HUDEP-2 (cell line): ENCODE measurements around the gene COLEC11.
"Not testable (repeated sequence)": the region's sequence is repeated elsewhere in the genome, so short reads cannot be mapped to it uniquely, and the experiment has no call there.

Experiments used
- DNase-seq, 76 experiments: peaks; one replicate each; lab custom pipeline; 2025; ENCODE audit not compliant: unreplicated experiment in 76 of 76; lab: John Stamatoyannopoulos, UW

The COLEC11 gene

DNA sequence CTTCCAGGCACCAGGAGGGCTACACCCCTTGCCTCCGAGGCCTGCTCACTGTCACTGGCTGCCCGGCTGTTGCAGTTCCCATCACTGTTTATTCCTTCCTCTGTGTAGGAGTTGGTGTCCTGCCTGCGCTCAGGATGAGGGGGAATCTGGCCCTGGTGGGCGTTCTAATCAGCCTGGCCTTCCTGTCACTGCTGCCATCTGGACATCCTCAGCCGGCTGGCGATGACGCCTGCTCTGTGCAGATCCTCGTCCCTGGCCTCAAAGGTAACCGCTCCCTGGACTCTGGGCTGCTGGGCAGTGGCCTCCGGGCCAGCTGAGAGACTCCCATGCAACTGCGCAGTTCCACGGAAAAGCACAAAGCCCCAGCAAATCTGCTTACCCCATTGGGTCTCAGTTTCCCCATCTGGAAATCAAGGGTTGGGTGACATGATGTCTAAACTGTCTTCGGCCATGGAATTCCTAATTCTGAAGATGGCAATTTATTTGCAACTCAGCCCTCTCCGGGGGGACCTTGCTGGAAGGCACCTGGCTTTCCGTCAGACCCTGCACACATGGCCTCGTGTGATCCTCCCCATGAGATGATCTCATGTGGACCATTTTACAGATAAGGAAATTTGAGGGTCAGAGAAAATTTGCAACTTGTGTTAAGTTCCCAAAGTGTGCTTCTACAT, 9.4 kb downstream of the COLEC11 start:
- DNase-seq = no peak

DNA sequence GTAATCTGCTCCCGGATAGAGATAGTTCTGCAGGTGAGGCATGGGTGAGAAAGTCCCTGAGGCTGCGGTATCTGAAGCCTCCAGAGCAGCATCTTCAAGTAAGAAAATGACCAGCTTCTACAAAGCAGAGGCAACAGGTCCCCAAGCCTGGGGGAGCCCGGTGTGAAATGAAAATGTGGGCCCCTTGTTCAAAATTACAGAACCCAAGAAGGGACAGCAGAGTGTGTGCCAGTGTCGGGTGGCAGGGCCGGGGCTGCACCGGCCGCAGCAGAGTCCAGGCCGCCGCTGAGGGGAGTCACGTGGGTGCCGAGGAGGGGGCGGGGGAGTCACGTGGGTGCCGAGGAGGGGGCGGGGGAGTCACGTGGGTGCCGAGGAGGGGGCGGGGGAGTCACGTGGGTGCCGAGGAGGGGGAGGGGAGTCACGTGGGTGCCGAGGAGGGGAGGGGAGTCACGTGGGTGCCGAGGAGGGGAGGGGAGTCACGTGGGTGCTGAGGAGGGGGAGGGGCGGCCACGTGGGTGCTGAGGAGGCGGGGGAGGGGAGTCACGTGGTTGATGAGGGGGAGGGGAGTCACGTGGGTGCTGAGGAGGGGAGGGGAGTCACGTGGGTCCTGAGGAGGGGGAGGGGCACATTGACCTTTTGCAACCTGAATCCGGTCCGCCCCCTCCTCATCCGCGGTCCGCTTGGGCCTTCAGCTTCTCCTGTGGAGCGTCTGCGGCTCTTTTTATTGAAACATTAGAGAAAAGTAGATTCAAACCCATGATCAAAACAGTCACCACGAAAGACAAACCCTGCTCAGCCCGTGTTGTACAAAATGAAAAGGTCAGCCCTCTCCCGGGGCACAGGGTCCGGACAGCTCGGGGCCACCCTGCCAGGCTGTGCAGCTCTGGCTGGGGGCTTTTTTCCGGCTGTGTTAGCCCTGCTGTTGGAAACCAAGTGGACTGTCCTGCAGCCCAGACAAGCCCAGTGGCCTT, 10.4 kb downstream of the COLEC11 start:
- peak in 9 of 76 experiments; percentile 5 to 38 (median 9) for DNase-seq

DNA sequence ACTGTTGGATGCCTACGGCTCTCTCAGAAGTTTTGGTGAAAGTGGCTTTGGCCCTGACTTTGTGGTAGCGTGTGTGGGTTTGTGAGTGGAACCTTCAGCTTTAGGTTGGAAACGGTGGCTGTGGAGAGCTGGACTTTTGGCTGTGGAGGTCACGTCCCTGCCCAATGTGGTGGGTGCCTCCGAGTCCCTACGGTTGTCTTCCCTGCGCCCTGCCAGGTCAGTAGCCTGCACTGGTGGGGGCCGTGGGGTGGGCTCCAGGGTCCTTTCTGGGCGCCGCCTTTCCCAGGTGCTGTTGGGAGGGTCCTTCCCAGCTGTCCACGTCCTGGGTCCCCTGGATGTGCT, 11.1 kb downstream of the COLEC11 start:
- no peak for DNase-seq

DNA sequence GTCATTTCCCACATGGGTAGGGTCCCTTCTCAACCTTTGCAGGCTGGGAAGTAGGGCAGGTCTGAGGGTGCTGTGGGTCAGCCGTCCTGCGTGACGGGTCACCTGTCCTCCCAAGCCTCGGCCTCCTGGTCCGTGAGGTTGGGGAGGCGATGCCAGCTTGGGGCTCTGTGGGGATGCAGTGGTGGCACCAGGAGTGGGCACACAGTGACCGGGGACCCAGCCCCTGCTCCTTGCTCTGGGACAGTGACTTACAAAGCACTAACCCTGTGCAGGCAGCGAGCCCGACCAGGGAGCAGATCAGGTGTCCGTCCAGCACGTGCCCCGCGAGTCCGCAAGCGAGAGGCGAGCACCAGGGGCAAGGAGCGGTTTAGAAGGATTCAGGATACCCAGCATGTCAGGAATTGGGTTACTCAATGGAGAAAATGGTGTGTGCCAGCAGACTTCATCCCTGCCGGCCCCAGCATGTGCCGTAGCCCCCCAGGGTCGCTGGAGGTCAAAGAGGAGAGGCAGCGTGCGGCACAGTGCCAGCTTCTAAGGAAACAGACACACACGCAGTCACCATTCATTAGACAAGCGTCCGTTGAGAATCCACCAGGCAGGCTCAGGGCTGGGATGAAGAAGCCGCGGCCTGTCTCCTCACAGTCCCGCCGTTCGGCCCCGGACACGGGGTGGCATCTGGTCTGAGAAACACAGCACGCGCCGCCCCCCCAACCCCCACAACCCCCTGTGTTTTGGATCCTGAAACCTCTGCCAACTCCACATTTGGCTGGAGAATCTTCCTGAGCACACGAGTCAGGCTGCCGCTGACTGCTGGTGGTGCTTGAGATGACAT, 11.7 kb downstream of the COLEC11 start:
- no peak for DNase-seq

DNA sequence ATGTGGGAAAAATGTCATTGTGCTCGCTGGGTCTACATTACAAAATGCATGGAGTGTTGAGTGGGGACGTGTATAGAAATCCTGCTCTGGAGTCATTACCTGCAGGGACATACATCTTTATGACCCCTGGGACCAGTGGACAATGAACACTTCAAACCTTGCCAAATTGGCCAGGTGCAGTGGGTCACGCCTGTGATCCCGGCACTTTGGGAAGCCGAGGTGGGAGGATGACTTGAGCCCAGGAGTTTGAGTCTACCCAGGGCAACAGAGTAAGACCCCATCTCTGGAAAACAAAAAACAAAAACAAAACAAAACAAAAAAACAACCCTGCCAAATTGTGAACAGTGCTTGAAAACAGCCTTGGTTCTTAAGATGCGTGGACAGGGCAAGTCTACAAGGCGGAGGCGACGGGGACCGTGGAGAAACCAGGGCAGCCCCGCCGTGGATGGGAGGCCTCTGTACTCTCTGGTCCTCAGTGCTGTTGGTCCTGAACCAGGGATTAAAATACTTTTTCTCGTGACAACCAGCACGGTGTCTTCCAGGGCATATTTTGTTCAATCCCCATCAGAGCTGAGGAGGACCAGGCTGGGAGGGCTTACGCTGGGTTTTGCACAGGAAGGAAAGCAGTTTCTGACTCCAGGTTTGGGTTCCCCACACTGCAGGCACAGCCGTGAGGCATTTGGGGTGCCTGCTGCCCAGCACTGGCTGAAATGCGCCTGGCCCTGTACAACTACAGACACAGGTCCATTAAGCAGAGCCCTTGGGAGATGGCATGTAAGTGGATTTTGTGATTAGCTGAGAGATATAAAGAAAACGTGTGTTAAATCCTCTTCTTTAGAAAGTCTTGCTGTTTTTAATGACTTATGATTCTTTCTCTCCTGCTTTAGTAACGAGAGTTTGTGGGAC, 13.7 kb downstream of the COLEC11 start:
- DNase-seq = no peak

DNA sequence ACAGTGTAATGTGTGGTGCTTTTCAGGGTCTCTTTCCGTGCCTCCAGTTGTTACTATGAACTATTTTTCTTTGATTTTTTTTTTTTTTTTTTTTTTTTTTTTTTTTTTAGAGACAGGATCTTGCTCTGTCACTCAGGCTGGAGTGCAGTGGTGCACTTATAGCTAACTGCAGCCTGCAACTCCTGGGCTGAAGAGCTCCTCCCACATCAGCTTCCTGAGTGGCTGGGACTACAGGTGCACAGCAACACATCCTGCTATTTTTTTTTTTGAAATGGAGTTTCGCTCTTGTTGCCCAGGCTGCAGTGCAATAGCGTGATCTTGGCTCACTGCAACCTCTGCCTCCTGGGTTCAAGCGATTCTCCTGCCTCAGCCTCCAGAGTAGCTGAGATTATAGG, 14.4 kb downstream of the COLEC11 start:
- not testable (repeated sequence) for DNase-seq

DNA sequence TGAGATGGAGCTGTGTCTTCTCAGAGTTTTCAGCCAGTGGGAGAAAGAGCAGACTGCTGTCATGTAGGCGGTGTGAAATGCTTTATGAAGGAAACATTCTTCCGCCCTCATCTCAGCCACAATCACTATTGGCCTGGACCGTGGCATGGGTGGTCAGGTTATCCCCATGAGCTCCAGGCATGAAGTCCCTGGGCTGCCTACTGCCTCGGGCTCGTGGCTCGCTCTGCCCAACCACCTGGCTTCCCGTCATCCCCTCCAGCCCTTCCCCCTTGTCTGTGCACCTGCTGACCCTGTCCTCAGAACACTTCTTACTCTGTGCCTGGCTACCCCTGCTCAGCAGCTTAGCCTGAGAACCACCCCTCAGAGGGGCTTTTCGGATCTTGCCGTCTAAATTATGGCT, 15.5 kb downstream of the COLEC11 start:
- no peak for DNase-seq

DNA sequence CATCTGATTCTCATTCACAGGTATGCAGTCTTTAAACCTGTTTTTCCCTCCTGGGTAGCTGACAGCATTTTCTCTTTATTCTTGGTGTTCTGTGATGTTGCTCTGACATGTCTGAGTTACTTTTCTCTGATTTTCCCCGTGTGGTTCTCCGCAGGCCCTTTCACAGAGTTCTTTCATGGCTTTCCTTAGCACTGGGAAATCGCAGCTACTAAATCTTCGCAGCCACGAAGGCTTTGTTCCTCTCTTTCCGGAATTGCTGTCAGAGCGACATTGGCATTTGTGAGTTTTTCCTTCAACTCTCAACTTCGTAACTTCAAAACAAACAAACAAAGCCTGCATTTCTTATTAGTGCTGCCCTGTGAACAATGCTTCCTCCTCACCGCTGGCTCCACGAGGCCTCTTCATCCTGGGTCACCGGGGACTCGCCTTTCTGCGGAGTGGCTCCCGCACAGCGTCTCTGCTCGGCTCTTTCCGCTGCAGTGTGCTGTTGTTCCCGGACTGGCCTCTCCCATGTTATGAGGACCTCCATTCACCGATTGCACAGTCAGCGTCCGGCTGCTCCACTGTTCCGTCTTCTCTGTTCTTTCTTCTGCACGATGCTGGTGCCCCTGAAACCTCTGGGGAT, 16.1 kb downstream of the COLEC11 start:
- DNase-seq = no peak

DNA sequence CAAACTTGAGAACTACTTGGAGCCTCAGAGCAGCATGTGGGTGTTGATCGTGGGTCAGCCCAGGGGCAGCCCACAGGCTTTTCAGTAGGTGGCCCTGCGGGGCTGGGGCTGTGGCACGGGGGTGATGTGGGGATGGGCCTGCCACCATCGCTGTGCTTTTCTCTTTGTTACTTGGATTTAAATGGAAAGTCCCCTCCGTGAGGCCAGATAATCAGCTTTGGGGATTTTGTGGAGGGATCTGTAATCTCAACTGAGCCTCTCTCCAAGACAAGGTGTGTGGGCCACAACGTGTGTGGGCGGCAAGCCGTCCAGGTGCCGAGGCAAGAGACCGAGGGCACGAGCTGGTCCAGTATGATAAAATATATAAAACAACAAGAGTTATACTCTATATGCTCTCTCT, 16.7 kb downstream of the COLEC11 start:
- DNase-seq = no peak

DNA sequence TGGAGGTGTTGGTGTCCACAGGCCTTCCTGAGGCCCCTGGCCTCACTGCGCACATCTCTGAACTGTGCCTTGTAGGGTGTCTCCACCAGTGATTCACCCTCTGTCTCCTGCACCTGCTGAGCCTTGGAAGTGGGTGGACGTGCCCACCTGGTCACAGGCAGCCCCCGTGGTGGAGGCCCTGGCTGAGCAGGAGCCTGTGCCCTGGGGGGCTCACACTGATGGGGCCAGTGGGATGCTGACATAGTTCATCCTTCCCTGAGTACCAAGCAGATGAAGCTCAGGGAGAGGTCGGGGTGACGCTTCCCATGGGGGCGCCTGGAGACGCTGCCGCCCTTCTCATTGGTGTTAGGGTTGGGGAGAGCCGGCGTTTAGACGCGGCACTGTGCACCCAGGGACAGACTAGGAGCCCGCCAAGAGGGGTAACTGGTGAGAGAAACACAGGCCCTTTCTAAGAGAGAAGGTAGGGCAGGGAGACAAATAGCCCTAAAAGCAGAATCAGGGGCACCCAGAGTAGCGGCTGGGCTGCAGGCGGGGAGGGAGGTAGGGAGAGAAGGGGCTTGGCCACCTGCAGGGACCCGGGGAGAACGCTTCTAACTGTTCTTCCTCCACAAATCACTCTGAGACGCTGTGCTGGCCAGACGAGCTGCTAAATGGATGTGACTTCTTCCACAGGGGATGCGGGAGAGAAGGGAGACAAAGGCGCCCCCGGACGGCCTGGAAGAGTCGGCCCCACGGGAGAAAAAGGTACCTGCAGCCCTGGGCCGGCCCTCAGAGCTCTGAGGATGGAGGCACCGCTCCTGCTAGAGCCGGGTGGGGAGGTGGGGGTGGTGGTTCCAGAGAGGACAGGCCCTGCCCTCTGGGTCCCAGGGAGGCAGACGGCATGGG, 18.0 kb downstream of the COLEC11 start:
- no peak for DNase-seq

DNA sequence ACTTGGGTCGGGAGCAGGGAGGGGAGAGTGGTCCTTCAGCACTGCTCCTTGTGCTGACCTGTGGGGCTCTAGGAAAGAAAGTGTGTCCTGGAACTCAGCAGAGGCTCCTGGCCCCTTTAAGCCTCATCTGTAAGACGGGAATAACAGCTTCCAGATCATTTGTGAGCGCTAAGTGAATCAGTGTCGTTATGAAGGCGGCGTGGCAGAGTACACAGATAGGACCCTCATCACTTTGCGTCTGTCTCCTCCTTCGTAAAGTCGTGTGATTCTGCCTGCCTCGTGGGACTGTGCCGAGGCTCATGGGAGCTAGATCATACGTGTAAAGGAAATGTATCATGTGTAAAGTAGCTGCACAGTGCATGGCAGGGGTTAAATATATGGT, 18.6 kb downstream of the COLEC11 start:
- DNase-seq = no peak

DNA sequence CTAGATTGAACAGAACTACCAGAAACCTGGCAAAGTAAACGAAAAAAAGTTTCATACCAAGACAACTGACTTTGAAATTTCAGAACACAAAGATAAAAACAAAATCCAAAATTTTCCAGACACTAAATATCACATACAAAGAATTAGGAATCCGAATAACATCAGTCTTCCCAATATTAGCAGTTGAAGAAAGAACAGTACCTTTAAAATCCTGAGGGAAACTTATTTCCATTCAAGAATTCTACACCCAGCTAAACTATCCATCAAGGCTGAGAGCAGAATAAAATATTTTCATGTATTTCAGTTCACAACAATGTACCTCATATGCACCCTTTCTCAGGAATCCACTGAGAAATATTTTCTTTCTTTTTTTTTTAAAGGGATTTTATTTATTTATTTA, 19.8 kb downstream of the COLEC11 start:
- not testable (repeated sequence) for DNase-seq

DNA sequence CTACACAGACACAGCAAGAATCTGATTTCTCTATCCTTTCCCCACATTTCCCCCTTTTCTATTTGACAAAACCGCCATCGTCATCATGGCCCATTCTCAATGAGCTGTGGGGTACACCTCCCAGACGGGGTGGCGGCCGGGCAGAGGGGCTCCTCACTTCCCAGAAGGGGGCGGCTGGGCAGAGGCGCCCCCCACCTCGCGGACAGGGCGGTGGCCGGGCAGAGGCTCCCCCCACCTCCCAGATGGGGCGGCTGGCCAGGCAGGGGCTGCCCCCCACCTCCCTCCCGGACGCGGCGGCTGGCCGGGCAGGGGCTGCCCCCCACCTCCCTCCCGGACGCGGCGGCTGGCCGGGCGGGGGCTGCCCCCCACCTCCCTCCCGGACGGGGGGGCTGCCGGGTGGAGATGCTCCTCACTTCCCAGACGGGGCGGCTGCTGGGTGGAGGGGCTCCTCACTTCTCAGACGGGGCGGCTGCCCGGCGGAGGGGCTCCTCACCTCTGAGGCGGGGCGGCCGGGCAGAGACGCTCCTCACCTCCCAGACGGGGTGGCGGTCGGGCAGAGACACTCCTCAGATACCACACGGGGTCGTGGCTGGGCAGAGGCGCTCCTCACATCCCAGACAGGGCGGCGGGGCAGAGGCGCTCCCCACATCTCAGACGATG, 20.8 kb downstream of the COLEC11 start:
- not testable (repeated sequence) for DNase-seq

DNA sequence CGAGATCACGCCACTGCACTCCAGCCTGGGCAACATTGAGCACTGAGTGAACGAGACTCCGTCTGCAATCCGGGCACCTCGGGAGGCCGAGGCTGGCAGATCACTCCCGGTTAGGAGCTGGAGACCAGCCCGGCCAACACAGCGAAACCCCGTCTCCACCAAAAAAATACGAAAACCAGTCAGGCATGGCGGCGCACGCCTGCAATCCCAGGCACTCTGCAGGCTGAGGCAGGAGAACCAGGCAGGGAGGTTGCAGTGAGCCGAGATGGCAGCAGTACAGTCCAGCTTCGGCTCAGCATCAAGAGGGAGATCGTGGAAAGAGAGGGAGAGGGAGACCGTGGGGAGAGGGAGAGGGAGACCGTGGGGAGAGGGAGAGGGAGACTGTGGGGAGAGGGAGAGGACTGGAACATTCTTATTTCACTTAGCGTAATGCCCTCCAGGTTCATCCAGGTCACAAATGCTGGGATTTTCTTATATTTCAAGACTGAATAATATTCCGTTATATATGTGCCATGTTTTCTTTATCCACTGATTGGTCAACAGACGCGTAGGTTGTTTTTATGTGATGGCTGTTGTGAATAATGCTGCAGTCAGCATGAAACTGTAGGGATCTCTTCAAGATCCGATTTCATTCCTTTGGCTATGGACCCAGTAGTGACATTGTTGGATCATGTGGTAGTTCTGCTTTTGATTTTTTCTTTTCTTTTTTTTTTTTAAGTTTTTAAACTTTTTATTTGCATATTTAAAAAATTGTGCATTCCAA, 21.7 kb downstream of the COLEC11 start:
- not testable (repeated sequence) for DNase-seq

DNA sequence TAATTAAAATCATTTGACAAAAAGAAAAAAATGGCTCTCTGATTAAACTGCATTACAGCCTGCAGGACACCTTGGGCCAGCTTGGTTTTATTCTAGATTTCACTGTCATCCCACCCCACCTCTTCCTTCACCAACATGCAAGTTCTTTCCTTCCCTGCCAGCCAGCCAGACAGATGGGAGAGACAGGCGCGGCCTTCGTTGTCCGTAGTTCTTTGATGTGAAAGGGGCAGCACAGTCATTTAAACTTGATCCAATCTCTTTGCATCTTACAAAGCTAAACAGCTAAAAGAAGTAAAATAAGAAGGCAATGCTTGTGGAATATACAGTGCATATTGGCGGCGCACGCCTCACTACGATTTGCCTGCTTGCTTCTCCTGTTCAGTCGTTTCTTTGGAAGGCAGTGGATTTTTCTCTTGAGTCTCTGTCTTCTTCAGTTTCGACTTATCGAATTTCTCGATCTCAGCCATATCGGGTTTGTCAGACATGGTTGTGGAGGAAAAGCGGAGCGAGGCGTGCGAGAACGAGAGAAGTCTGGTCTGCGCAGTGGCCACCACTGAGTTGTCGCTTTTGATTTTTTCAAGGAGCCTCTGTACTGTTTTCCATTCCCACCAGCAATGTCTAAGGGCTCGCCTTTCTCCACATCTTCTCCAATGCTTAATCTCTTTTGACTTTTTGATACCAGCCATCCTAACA, 22.4 kb downstream of the COLEC11 start:
- no peak for DNase-seq

DNA sequence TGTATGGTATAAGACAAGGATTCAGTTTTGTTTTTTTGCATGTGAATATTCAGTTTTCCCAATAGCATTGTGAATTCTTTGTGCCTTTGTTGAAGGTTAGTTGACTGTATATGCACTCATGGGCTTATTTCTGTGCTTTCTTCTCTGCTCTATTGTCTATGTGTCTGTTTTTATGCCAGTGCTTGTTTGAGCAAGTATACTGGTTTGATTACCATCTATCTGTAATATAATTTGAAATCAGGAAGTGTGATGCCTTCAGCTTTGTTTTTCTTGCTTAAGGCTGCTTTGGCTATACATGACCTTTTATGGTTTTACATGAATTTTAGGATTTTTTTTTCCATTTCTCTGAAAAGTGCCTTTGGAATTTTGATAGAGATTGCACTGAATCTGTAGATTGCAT, 23.5 kb downstream of the COLEC11 start:
- DNase-seq = no peak

DNA sequence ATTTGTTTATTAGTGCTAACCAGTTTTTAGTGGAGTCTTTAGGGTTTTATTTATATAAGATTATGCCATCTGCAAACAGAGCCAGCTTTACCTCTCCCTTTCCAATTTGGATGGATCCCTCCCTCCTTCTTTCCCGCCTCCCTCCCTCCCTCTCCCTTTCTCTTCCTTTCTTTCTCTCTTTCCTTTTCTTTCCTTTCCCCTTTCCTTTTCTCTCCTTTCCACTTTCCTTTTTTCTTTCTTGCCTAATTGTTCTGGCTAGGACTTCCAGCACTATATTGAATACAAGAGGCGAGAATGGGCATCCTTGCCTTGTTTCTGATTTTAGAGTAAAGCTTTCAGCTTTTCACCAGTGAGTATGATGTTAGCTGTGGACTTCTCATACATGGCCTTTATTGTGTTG, 24.1 kb downstream of the COLEC11 start:
- DNase-seq = no peak
